GM03348 (cell line): ENCODE measurements around the gene KRT33B.
A peak's percentile ranks its signal among the peaks of the same experiment; 100 is the strongest.
"Not testable (repeated sequence)": the region's sequence is repeated elsewhere in the genome, so short reads cannot be mapped to it uniquely, and the experiment has no call there.

Experiments
- DNase-seq: peaks from one replicate; pipeline ENCODE4 v3.0.0; 2012; ENCODE audit warnings: low spot score

The KRT33B gene

DNA sequence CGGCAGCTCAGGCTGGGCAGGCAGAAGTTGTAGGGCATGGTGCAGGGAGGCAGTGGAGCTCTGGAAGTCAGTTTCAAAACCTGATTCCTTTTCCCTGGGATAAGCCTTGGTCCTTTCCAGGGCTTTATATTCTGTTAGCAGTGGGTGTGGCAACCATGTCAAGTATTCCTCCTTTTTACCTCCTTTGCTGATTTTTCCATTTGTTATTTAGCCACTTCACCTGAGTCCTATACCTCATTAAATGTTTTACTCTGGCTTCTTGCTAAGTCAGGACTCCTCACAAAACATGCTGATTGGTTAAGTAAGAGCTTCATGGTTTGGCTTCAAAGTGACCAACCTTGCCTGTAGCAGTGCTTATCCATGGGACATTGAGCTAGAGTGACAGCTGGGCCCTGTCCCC is at the start of gene KRT33B:
Gene KRT33B (minus strand): TSS at position 101 of the 400 bp plus-strand sequence. CDS start 63 bp downstream, at position 38.
- DNase-seq: no peak

DNA sequence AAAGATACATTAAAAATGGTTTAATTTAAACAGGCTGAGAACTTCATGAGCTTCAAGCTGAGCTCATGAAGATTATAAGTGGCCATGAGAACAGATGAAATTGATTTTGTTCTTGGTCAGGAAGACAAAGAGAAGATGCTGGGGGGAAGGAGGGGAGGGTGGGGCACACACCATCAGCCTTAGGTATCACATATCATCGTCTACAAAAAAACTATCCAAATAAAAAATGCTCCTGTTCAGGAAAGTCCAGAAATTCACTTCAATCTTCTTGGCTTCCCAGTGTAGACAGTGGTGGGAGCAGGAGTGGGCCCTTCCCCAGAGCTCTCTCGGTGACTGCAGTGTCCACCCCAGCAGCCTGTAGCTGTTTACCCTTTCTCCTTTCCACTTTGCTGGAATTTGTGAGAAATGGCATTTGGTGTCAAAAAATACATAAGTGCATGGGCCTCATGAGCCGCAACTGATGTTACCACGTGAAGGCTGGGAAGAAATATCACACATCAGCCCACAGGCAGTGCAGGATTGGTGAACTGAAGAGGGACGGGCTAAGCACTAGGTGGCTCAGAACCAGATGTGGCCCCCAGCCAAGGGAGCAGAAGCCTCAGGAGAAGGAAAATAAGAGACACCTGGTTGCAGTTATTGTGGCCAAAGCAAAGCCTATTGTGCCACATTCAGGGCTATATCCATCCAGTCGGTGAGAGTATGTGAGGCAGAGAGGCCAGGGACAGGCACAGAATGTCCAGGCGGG is 48.7 kb upstream of the KRT33B start:
- no peak for DNase-seq

GRCh38 chr17:41417576-41418015 is 48.0 kb upstream of the KRT33B start:
- no peak for DNase-seq

- no peak for DNase-seq
Observed at GRCh38 chr17:41417127-41417526, 47.5 kb upstream of the KRT33B start.

- no peak for DNase-seq
Observed at GRCh38 chr17:41416479-41416878, 46.9 kb upstream of the KRT33B start.

DNA sequence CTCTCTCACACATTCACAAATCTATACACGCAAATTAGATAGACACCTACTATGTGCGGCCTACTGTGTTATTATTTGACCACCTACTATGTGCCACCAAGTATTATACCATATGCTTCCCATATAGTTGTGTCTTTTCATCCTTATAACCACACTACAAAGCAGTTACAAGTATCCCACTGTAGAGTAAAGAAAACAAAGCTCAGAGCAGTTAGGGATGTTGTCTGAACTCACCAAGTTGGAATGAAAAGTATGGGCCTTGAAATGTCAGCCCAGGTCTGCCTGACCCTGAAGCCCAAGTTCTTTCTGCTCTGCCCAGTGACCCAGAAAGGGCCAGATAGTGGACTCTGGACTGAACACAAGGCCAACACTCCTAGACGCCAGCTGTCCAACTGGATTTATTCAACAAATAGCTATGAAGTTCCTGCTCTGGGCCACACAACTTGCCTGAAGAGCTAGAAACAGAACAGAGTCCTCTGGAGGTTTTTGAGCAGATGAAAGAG is 46.3 kb upstream of the KRT33B start:
- DNase-seq: peak; percentile 62

DNA sequence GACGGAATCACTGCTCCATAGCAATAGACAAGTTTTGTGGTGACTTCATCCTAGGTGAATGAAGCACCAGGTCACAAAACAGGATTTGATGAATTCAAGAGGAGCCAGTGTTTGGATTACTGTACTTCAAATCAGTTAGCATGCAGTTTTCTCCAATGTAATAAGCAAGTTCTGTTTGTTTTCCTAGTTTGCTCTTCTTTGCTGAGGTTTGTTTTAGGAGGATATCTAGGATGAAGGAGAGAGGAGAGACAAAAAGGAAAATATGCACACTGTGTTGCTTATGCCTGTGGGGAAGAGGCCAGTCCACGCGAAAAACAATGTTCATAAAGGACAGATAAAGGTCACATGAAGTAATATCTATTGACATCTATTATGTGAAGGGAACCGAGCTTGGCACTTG is 45.8 kb upstream of the KRT33B start:
- DNase-seq: no peak

- no peak for DNase-seq
Observed at GRCh38 chr17:41413982-41414381, 44.4 kb upstream of the KRT33B start.

- no peak for DNase-seq
Observed at GRCh38 chr17:41413353-41413957, 43.8 kb upstream of the KRT33B start.

DNA sequence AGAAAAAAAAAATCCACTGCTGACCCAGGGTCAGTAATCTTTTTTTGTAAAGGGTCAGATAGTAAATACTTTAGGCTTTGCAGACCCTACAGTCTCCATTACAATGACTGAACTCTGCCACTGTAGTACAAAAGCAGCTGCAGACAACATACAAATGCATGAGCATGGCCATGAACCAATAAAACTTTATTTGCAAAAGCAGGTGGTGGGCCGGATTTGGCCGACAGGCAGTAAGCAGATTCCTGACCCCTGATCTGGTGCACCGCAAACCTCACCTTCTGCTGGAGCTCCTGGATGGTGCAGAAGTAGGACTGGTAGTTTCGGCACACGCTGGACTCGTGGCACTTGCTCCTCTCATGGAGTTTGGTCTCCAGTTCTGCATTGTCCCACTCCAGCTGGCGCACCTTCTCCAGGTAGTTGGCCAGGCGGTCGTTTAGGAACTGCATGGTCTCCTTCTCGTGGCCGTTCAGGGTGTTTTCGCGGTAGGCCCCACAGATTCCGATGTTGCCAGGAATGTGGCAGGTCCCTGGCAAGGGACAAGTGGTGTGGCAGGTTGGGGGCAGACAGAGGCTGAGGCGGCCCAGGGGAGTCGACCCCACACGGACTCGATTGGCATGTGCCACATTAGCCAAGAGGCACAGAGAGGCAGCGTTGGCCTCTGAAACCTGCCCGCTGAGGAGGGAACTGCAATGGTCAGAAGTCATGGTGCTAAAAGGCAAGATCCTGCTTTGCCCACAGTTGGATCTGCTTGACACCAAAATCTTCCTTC is 41.6 kb upstream of the KRT33B start:
- DNase-seq: no peak

DNA sequence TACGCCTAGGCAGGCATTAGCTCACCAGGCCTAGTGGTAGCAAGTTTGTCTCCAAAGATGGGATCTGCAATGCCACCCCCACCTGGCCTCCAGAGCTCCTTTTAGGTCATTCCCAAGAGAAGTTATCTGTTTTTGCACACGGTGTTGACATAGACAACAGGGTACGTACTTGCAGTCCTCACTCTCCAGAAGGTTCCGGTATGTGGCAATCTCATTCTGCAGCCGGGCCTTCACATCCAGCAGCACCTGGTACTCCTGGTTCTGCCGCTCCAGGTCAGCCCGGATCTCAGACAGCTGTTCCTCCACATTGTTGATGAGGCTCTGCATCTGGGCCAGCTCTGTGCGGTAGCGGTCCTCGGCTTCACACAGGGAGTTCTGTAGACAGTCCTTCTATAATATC is 37.6 kb upstream of the KRT33B start:
- no peak for DNase-seq

- no peak for DNase-seq
Observed at GRCh38 chr17:41406205-41406604, 36.6 kb upstream of the KRT33B start.

- peak; percentile 80 for DNase-seq
Observed at GRCh38 chr17:41404024-41404671, 34.5 kb upstream of the KRT33B start.

DNA sequence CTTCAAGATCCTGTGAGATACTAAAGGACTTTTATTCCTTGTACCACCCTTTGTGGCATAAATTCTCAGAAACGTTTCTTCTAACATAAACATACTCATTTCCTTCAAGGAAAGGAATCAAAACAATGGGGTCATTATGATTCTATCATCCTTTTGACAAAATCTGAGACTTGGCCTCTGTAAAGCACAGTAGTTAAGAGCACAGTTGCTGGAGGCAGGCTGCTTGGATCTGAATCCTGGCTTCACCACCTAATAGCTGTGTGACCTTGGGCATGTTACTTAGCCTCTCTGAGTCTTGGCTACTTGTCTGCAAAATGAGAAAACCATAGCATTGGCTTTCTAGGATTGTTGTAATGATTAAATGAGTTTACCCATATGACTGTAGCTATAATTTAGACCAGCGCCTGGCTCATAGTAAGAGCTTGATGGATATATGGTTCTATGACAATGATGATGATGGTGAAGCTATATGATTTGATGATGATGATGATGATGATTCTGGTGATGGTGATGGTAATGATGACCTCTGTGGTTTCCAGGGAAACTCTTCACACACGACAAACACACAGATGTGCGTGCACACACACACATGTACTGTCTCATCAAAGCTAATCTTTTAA is 33.9 kb upstream of the KRT33B start:
- DNase-seq: no peak

- no peak for DNase-seq
Observed at GRCh38 chr17:41402161-41402560, 32.5 kb upstream of the KRT33B start.

- DNase-seq: no peak
Observed at GRCh38 chr17:41396996-41397660, 27.5 kb upstream of the KRT33B start, which contains the start of gene KRT31. KRT31 (minus strand) TSS chr17:41397608; CDS start chr17:41397539, 69 bp downstream.

GRCh38 chr17:41396340-41396739 is 26.7 kb upstream of the KRT33B start:
- no peak for DNase-seq

GRCh38 chr17:41395611-41396010 is 26.0 kb upstream of the KRT33B start:
- DNase-seq: no peak

- not testable (repeated sequence) for DNase-seq
Observed at GRCh38 chr17:41395044-41395443, 25.4 kb upstream of the KRT33B start.

GRCh38 chr17:41394254-41394996 is 24.8 kb upstream of the KRT33B start:
- DNase-seq: no peak
